Astrocyte (in vitro differentiated cells and primary cell): Measurements from ENCODE around the gene CNFN.

ENCODE experiments used
- CTCF ChIP-seq: IDR thresholded peaks from 2 replicates; pipeline ENCODE4 v1.5.1; 2011; ENCODE audit warnings: low read depth, mild to moderate bottlenecking, inconsistent platforms, low read length, moderate library complexity; ENCODE audit not compliant: insufficient read depth
- EZH2 ChIP-seq: IDR thresholded peaks from 2 replicates; pipeline ENCODE4 v1.6.1; 2012; ENCODE audit warnings: mild to moderate bottlenecking, low read length, inconsistent platforms; ENCODE audit not compliant: insufficient read depth

GRCh38 chr19:42388851-42389489, 1.1 kb downstream of the CNFN start:
- TF ChIP-seq CTCF: no peak
- TF ChIP-seq EZH2: no peak
